Activated CD4-positive, alpha-beta T cell treated with anti-CD3 and anti-CD28 coated beads for 48 hours (primary cell): ENCODE data around the gene ARMCX1.
A peak's percentile ranks its signal among the peaks of the same experiment; 100 is the strongest.
"Not testable (repeated sequence)": the region's sequence is repeated elsewhere in the genome, so short reads cannot be mapped to it uniquely, and the experiment has no call there.

Source experiments
- DNase-seq: peaks from one replicate; pipeline ENCODE4 v3.0.0-alpha.2; 2020

ARMCX1 gene

GRCh38 chrX:101550362-101550750, at the start of gene ARMCX1:
Gene ARMCX1 (plus strand): TSS chrX:101550547. CDS start chrX:101552931, 2,384 bp downstream.
- peak; percentile 46 for DNase-seq

- not testable (repeated sequence) for DNase-seq
These were observed 47.4 kb upstream of the ARMCX1 start for GRCh38 chrX:101502929-101503328.

- no peak for DNase-seq
These were observed 43.0 kb upstream of the ARMCX1 start for GRCh38 chrX:101507372-101507771.

GRCh38 chrX:101507986-101508385, 42.4 kb upstream of the ARMCX1 start:
- DNase-seq = no peak

GRCh38 chrX:101530944-101531343, 19.4 kb upstream of the ARMCX1 start:
- no peak for DNase-seq

GRCh38 chrX:101539116-101539515, 11.2 kb upstream of the ARMCX1 start:
- no peak for DNase-seq

GRCh38 chrX:101550751-101551379, 518 bp downstream of the ARMCX1 start:
- DNase-seq = peak; percentile 8

- no peak for DNase-seq
These were observed 1.0 kb downstream of the ARMCX1 start for GRCh38 chrX:101551380-101551767.

GRCh38 chrX:101552714-101553113, 2.4 kb downstream of the ARMCX1 start:
- DNase-seq = no peak

GRCh38 chrX:101564651-101565050, 14.3 kb downstream of the ARMCX1 start:
- DNase-seq = no peak

- DNase-seq = peak; percentile 23
These were observed 45.5 kb downstream of the ARMCX1 start for GRCh38 chrX:101595739-101596419.

- DNase-seq = not testable (repeated sequence)
These were observed 49.2 kb downstream of the ARMCX1 start for GRCh38 chrX:101599592-101599991.

GRCh38 chrX:101602077-101602476, 51.7 kb downstream of the ARMCX1 start:
- DNase-seq = no peak
